ENCODE measurements around the gene FAR1.

DNA sequence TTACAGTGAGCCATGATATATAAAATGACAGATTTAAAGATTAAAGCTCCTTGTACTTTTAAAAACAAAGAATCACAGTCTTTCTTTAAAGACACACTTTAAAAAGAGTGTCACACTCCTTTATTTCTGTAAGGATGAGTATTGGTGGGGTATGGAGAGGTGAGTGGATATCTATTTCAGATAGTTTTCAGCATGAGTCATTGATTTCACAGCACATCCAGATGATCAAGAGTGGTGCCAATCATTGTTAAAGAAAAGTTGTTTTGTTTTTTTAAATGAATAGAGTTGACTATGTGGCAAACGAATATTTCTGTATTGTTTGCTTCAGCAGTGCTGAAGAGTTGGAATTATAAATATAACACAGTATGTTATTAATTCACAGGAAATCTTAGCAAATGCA is 52.5 kb downstream of the FAR1 start:
- TF ChIP-seq EZH2phosphoT487 (IDR thresholded peaks at IDR 0.05; ENCODE audit: borderline replicate concordance, low read length): no peak
- TF ChIP-seq, protein P1, sequence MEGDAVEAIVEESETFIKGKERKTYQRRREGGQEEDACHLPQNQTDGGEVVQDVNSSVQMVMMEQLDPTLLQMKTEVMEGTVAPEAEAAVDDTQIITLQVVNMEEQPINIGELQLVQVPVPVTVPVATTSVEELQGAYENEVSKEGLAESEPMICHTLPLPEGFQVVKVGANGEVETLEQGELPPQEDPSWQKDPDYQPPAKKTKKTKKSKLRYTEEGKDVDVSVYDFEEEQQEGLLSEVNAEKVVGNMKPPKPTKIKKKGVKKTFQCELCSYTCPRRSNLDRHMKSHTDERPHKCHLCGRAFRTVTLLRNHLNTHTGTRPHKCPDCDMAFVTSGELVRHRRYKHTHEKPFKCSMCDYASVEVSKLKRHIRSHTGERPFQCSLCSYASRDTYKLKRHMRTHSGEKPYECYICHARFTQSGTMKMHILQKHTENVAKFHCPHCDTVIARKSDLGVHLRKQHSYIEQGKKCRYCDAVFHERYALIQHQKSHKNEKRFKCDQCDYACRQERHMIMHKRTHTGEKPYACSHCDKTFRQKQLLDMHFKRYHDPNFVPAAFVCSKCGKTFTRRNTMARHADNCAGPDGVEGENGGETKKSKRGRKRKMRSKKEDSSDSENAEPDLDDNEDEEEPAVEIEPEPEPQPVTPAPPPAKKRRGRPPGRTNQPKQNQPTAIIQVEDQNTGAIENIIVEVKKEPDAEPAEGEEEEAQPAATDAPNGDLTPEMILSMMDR (IDR thresholded peaks at IDR 0.05; ENCODE audit: low read depth, low read length, poor library complexity, severe bottlenecking): no peak
